RWPE2 (cell line): Measurements from ENCODE around the gene DIPK1A.

ENCODE experiments used
- ATAC-seq: fragments of 200-7000 bp; cut with Tn5 transposase; 3 replicates; pipeline ENCODE4 v1.9.1; 2021; ENCODE audit warnings: low read depth
- DNase-seq: peaks from one replicate; pipeline ENCODE4 v3.0.0-alpha.2; 2020; ENCODE audit warnings: low spot score
- H3K27ac ChIP-seq: fragments of 450-650 bp; 2 replicates; pipeline ENCODE4 v1.5.1; 2017; ENCODE audit warnings: mild to moderate bottlenecking; ENCODE audit not compliant: poor library complexity, severe bottlenecking
- H3K27me3 ChIP-seq: fragments of 250-450 bp; sonication (Bioruptor Pico); 2 replicates; pipeline ENCODE4 v1.5.1; 2021; ENCODE audit warnings: mild to moderate bottlenecking, moderate library complexity; ENCODE audit not compliant: insufficient read depth, poor library complexity, severe bottlenecking
- H3K36me3 ChIP-seq: fragments of 250-450 bp; sonication (Bioruptor Pico); 2 replicates; pipeline ENCODE4 v1.5.1; 2020; ENCODE audit warnings: low read depth, mild to moderate bottlenecking, moderate library complexity
- H3K4me1 ChIP-seq: fragments of 250-450 bp; sonication (Bioruptor Pico); 2 replicates; pipeline ENCODE4 v1.5.1; 2021; ENCODE audit warnings: mild to moderate bottlenecking, moderate library complexity; ENCODE audit not compliant: insufficient read depth, poor library complexity, severe bottlenecking
- H3K4me3 ChIP-seq: fragments of 250-450 bp; sonication (Bioruptor Pico); 2 replicates; pipeline ENCODE4 v1.5.1; 2021; ENCODE audit warnings: mild to moderate bottlenecking, moderate library complexity; ENCODE audit not compliant: severe bottlenecking
- H3K9me3 ChIP-seq: fragments of 250-450 bp; sonication (Bioruptor Pico); 2 replicates; pipeline ENCODE4 v1.5.1; 2021; ENCODE audit warnings: mild to moderate bottlenecking, moderate library complexity; ENCODE audit not compliant: severe bottlenecking
- TF ChIP-seq, protein P1 (sequence below): fragments of 450-650 bp; IDR thresholded peaks from one replicate; pipeline ENCODE4 v1.5.1; 2017; ENCODE audit warnings: mild to moderate bottlenecking, moderate library complexity; ENCODE audit not compliant: poor library complexity, severe bottlenecking

The DIPK1A gene

DNA sequence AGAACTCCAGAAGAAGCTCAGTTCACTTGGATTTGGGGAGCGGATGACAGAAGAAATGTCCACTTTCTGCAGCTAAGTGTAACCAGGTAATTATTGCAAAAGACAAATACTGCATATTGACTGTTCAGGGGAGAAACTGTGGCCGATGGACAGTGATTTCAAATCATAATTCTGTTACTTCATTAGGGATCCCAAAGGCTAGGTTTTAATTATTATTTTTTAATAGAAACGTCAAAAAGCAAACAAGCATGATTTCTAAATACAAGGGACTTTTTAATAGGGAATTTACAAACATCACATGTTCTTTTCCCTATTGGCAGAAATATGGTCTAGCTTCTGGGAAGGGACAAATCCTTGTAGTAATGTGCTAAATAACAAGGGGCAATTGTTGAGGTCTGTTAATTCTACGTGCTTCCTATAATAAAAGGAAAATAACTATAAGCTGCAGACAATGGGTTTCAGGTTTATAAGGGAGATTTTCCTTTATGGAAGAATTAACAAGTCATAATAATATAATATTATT, 15.5 kb downstream of the DIPK1A start:
- no peak for ATAC-seq
- Histone ChIP-seq H3K27me3 (no peaks in the 10 kb centered on the region), H3K9me3 (no peaks in the 10 kb centered on the region), H3K36me3 (no peaks in the 10 kb centered on the region), H3K4me3 (no peak overlapping the region), H3K27ac (no peak overlapping the region), H3K4me1 (peaks cover 18% of the 10 kb centered on the region)
- TF ChIP-seq, protein P1, sequence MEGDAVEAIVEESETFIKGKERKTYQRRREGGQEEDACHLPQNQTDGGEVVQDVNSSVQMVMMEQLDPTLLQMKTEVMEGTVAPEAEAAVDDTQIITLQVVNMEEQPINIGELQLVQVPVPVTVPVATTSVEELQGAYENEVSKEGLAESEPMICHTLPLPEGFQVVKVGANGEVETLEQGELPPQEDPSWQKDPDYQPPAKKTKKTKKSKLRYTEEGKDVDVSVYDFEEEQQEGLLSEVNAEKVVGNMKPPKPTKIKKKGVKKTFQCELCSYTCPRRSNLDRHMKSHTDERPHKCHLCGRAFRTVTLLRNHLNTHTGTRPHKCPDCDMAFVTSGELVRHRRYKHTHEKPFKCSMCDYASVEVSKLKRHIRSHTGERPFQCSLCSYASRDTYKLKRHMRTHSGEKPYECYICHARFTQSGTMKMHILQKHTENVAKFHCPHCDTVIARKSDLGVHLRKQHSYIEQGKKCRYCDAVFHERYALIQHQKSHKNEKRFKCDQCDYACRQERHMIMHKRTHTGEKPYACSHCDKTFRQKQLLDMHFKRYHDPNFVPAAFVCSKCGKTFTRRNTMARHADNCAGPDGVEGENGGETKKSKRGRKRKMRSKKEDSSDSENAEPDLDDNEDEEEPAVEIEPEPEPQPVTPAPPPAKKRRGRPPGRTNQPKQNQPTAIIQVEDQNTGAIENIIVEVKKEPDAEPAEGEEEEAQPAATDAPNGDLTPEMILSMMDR = no peak
- no peak for DNase-seq

DNA sequence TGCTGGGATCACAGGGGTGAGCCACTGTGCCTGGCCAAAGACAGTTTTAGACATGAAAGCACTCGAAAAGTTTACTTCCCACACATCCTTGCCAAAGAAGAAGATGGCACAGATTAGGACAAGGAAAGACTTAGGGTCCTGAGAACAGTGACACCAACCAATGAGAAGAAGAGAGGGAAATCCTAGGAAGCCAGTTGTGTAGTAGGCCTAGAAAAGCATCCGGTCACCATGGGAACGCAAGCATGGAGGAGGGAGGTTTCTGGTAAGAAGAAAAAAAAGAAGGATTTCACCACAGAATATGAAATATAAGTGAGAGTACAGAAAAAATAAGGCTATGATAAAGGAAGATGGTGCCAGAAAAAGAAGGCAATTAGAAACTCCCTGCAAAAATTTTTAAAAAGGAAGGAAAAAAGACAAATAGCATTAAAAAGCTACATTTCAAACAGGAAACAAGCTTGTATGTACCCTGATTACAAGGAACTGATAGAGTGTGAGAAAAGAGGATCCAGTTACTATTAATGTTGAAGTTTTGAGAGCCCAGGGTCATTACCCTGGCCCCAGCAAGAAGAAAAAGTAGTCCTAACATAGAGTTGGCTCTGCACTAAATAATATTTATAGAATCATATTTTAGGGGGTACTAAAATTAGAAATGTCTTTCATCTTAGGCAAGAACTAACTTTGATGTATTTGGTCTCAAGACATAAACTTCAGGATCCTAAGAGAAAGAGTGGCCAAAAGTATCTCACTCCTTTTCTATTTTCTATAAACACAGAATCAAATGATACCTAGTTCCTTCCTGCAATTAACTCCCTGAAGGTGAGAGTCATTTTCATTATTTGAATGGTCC, 16.1 kb downstream of the DIPK1A start:
- H3K4me1 ChIP-seq = peaks cover 15% of the 10 kb centered on the region
- TF ChIP-seq, protein P1 = no peak
- H3K27ac ChIP-seq = no peak overlapping the region
- H3K4me3 ChIP-seq = no peak overlapping the region
- DNase-seq (no peak), ATAC-seq (no peak)
- H3K9me3 ChIP-seq = no peaks in the 10 kb centered on the region
- no peaks in the 10 kb centered on the region for H3K36me3 ChIP-seq
- H3K27me3 ChIP-seq = no peaks in the 10 kb centered on the region

GRCh38 chr1:92943502-92943847, 17.8 kb downstream of the DIPK1A start:
- Histone ChIP-seq H3K27ac (no peak overlapping the region), H3K4me1 (peaks cover 7% of the 10 kb centered on the region), H3K9me3 (no peaks in the 10 kb centered on the region), H3K36me3 (no peaks in the 10 kb centered on the region), H3K27me3 (no peaks in the 10 kb centered on the region), H3K4me3 (no peak overlapping the region)
- TF ChIP-seq, protein P1 = no peak
- ATAC-seq = no peak
- DNase-seq = no peak

DNA sequence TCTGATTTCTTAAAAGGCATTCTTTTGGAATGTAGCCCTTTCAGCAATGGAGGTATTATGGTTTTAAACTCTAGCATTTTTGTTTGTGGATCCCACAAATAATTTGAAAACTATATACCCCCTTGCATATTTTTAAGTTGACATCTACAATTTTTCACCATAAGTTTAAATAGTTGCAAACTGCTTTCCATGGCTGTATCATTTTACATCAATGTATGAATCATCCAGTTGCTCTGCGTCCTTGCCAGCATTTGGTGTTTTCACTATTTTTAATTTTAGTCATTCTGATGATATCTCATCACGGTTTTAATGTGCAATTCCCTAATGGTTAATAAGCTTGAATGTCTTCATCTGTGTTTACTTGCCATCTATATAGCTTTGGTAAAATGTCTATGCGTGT, 20.7 kb downstream of the DIPK1A start:
- Histone ChIP-seq H3K4me3 (no peak overlapping the region), H3K36me3 (no peaks in the 10 kb centered on the region), H3K4me1 (peaks cover 10% of the 10 kb centered on the region), H3K9me3 (no peaks in the 10 kb centered on the region), H3K27ac (no peak overlapping the region), H3K27me3 (no peaks in the 10 kb centered on the region)
- DNase-seq (no peak), ATAC-seq (peak; percentile 19; the same call in 1 of the 3 replicates)
- TF ChIP-seq, protein P1 = no peak

- TF ChIP-seq, protein P1 = no peak
- Histone ChIP-seq H3K36me3 (no peaks in the 10 kb centered on the region), H3K9me3 (no peaks in the 10 kb centered on the region), H3K27ac (no peak overlapping the region), H3K4me3 (no peak overlapping the region), H3K27me3 (no peaks in the 10 kb centered on the region), H3K4me1 (peaks cover 38% of the 10 kb centered on the region)
- no peak for ATAC-seq
- no peak for DNase-seq
These were observed 23.5 kb downstream of the DIPK1A start for GRCh38 chr1:92937731-92938130.
